Spinal cord (tissue), 10 donors: Measurements from ENCODE around the gene FRMD4A. TPM values are rescaled to one million over a fixed set of nuclear protein-coding genes. Genes with fewer than 3 reads are reported as not detected.
"Not testable (repeated sequence)": the region's sequence is repeated elsewhere in the genome, so short reads cannot be mapped to it uniquely, and the experiment has no call there.

ENCODE experiments used
- DNase-seq, 6 donors: peaks; one replicate each; pipeline versions ENCODE4 v3.0.0 to v3.0.0-alpha.2; 2013 to 2015; ENCODE audit warnings: low spot score in 6 of 6, low read depth in 4 of 6
- H3K27ac ChIP-seq: one replicate; pipeline ENCODE4 v1.5.1; 2013; ENCODE audit warnings: low read depth, low read length, control low read depth
- H3K27me3 ChIP-seq: one replicate; pipeline ENCODE4 v1.6.1; 2013; ENCODE audit warnings: low read length; ENCODE audit not compliant: control insufficient read depth, insufficient read depth
- H3K36me3 ChIP-seq: one replicate; pipeline ENCODE4 v1.6.1; 2013; ENCODE audit warnings: low read length; ENCODE audit not compliant: control insufficient read depth, insufficient read depth
- H3K4me1 ChIP-seq: one replicate; pipeline ENCODE4 v1.6.1; 2013; ENCODE audit warnings: low read length; ENCODE audit not compliant: control insufficient read depth, insufficient read depth
- H3K4me3 ChIP-seq: one replicate; pipeline ENCODE4 v1.5.1; 2013; ENCODE audit warnings: low read depth, low read length, control low read depth
- H3K9me3 ChIP-seq: one replicate; pipeline ENCODE4 v1.6.1; 2013; ENCODE audit warnings: low read length; ENCODE audit not compliant: control insufficient read depth, insufficient read depth
- WGBS: methylation state at CpG from one replicate; pipeline ENCODE4 v1.1.5; 2013; ENCODE audit warnings: missing lambda C conversion rate; ENCODE audit not compliant: insufficient coverage; 5-methylcytosine and 5-hydroxymethylcytosine counted together
- polyA plus RNA-seq, 2 donors: library from polyadenylated mRNA; unstranded; fragments of 120-200 nt; gene quantifications; one replicate each; pipeline ENCODE4 v1.2.1, GENCODE V29; 2013; ENCODE audit not compliant: insufficient read length in 2 of 2
- total RNA-seq, 2 donors: library from RNA; depleted of rRNA in 1 of 2; stranded (reverse); fragments of 120-200 nt in 1 of 2; fragments of >200 nt in 1 of 2; gene quantifications; one replicate each; pipeline versions ENCODE4 v1.2.3 to v1.2.4, GENCODE V29; 2013 to 2014
- donor health status: healthy.

The FRMD4A gene
- total and polyA plus RNA-seq, 4 donors, result 75.4 to 97.8 (median 91.8) TPM

GRCh38 chr10:14048930-14049613, 281.7 kb downstream of the FRMD4A start:
- Histone ChIP-seq H3K4me3 (no peak overlapping the region), H3K27ac (no peak overlapping the region), H3K36me3 (no peaks in the 10 kb centered on the region), H3K4me1 (peaks cover 5% of the 10 kb centered on the region), H3K9me3 (peaks cover 2% of the 10 kb centered on the region), H3K27me3 (no peaks in the 10 kb centered on the region)
- WGBS, result 81% methylated on average over 3 of the region's 6 CpGs
- DNase-seq, result peak in 1 of 6 donors; percentile 49

- H3K4me1 ChIP-seq, result peaks cover 5% of the 10 kb centered on the region
- no peaks in the 10 kb centered on the region for H3K27me3 ChIP-seq
- 100% methylated on average over 1 of the region's 2 CpGs for WGBS
Measured at GRCh38 chr10:14047431-14047830, 283.3 kb downstream of the FRMD4A start.

DNA sequence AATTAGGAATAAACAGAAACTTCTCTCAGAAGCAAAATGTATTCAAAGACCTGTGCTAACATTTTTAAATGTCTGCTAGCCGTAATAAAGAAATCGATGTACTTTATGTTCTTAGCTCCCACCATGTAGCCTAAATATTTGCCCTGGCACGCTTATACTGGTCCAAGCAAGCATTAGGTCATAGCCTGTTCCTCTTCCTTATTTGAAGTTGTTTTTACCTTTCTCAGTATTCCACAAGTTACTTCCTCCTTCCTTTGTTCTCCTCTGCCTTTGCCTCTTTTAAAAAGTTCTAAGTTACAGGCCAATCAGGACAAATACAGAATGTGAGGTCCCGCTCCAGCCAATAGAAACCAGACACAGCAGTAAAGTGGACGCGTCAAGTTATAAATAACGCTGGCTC, 288.7 kb downstream of the FRMD4A start:
- not testable (repeated sequence) for DNase-seq, H3K4me3 ChIP-seq, H3K27me3 ChIP-seq, H3K4me1 ChIP-seq, H3K36me3 ChIP-seq, H3K9me3 ChIP-seq
- 46% methylated on average over 7 of the region's 7 CpGs for WGBS
- H3K27ac ChIP-seq, result peak overlapping the region; percentile 81

More at GRCh38 chr10:14047431-14047830, 283.3 kb downstream of the FRMD4A start:
- Histone ChIP-seq H3K9me3 (peaks cover 2% of the 10 kb centered on the region), H3K4me3 (no peak overlapping the region), H3K36me3 (no peaks in the 10 kb centered on the region), H3K27ac (no peak overlapping the region)
- DNase-seq, result no peak

DNA sequence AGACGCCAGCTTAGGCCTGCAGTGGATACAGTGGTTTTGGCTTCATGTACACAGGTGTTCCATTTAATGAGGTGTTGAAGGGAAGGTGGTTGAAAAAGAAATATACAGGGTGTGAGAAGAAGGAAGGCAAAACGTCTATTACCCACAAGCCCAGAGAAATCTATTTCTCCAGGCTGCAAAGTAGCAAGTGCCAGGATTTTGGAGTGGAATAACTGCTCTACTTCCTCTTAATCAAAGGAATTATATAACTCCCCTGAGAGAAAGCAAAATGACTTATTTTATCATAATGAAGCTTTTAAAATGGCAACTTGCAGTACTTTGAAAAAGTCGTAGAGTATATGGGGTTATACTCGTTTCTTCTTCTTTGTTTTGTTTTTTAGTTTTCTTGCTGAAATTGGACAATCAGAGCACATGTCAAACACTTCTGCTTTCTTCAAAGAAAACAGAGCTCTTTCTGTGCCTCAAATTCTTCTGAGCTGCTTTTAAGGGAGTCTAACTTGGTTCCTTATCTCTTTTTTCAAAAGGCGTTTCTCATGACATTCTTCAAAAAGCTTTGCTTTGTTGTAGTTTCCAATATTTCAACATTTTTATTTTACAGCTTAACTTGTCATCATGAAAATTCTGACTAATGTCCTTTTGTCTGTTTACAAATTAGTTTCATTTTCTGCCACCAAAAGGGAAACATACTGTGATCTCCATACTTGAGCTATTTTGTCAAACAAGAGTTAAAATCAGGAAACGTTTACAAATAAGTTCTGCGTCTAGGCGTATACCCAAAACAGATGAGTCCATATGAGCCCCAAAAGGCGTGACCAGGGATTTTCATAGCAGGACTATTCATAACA, 289.7 kb downstream of the FRMD4A start:
- H3K4me3 ChIP-seq, result no peak overlapping the region
- 47% methylated on average over 4 of the region's 9 CpGs for WGBS
- H3K27ac ChIP-seq, result peak overlapping the region; percentile 81
- no peaks in the 10 kb centered on the region for H3K36me3 ChIP-seq
- peaks cover 8% of the 10 kb centered on the region for H3K4me1 ChIP-seq
- H3K27me3 ChIP-seq, result no peaks in the 10 kb centered on the region
- no peak for DNase-seq
- no peaks in the 10 kb centered on the region for H3K9me3 ChIP-seq

DNA sequence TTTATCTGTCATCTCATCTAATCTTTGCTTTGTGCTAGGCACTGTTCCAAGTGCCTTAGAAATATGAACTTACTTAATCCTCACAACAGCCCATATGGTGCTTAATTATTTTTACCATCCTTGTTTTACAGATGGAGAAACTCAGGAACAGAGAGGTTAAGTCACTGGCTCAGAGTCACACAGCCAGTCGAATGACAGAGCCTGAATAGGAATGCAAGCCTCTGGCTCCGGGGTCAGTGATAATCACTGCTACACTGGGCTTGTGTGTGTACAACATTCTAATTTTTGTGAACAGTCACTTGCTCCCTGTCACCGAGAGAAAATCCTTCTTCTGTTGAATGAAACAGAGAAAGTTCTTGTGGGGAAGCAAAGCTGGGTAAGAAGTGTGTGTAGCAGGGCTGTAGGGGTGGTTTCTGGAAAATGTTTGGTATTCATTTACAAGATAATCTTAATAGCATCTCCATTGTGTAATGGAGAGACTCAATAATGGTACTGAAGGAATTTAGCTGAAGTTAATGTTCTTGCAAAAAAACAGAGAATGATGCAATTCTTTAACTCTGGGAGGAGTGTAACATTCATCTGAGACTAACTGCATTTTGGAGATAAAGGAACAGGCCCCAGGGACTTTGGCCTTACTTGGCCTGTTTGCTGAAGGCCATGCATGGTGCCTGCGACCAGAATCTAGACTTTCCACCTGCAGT, 290.6 kb downstream of the FRMD4A start:
- no peak overlapping the region for H3K4me3 ChIP-seq
- WGBS, result 79% methylated on average over 2 of the region's 4 CpGs
- no peak for DNase-seq

GRCh38 chr10:14036233-14036632, 294.5 kb downstream of the FRMD4A start:
- no peak overlapping the region for H3K27ac ChIP-seq
- WGBS, result 86% methylated on average over 5 of the region's 7 CpGs
- H3K4me1 ChIP-seq, result peaks cover 8% of the 10 kb centered on the region
- H3K27me3 ChIP-seq, result no peaks in the 10 kb centered on the region
- no peaks in the 10 kb centered on the region for H3K36me3 ChIP-seq
- no peak for DNase-seq
- no peak overlapping the region for H3K4me3 ChIP-seq
- no peaks in the 10 kb centered on the region for H3K9me3 ChIP-seq

More for the DNA sequence above, 290.6 kb downstream of the FRMD4A start:
- Histone ChIP-seq H3K36me3 (no peaks in the 10 kb centered on the region), H3K27ac (peak overlapping the region; percentile 81), H3K4me1 (peaks cover 8% of the 10 kb centered on the region), H3K9me3 (no peaks in the 10 kb centered on the region), H3K27me3 (no peaks in the 10 kb centered on the region)

DNA sequence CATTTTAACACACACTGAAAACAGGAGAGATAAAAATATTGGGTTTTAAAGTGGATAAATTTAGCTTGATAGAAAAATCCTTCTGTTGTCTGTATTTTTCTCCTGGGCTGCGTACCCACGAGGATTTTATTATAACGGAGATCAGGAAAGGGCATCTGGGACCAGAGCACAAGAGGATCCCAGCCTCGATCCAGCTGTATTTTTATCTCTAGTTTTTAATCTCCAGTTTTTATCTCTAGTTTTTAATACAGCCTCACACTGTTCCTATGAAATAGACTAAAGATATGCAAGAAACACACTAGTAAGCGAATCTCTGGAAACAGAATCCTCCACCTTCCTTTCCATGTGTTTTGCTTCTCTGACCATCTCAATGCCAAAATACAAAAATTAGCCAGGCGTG, 295.2 kb downstream of the FRMD4A start:
- Histone ChIP-seq H3K27me3 (no peaks in the 10 kb centered on the region), H3K27ac (no peak overlapping the region), H3K9me3 (no peaks in the 10 kb centered on the region), H3K4me3 (no peak overlapping the region), H3K4me1 (peaks cover 6% of the 10 kb centered on the region), H3K36me3 (no peaks in the 10 kb centered on the region)
- no peak for DNase-seq
- WGBS, result 80% methylated on average over 1 of the region's 6 CpGs

- Histone ChIP-seq H3K27me3 (no peaks in the 10 kb centered on the region), H3K4me1 (no peaks in the 10 kb centered on the region), H3K36me3 (no peaks in the 10 kb centered on the region), H3K27ac (no peak overlapping the region), H3K4me3 (no peak overlapping the region), H3K9me3 (no peaks in the 10 kb centered on the region)
- WGBS, result 47% methylated on average over 16 of the region's 17 CpGs
- DNase-seq, result no peak
Measured at GRCh38 chr10:14032406-14032998, 298.2 kb downstream of the FRMD4A start.

DNA sequence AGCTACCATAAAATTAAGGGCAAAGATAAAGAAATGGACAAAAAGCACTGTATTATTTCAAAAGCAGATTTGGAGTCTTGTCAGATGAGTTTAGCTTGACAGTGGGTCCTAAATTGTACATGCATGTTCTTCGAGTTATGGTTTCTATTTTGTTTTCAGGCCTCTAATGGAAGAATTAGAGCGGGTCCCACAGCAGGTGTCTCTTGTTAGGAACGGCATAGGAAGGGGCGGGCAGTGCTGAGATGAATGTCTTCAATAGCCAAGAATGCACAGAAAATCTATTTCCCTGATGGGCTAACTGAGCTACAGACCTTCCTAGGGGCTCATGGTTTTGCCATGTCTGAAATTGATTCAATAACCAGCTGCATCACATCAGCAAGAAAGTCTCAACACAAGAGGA, 304.4 kb downstream of the FRMD4A start:
- WGBS, result 70% methylated on average over 4 of the region's 4 CpGs
- Histone ChIP-seq H3K27ac (no peak overlapping the region), H3K9me3 (no peaks in the 10 kb centered on the region), H3K27me3 (no peaks in the 10 kb centered on the region), H3K4me1 (peaks cover 16% of the 10 kb centered on the region), H3K36me3 (no peaks in the 10 kb centered on the region), H3K4me3 (no peak overlapping the region)
- DNase-seq, result no peak
